ENCODE measurements around the gene ATP8B4.

Gene ATP8B4

GRCh38 chr15:49847423-49848281 lies 271.4 kb downstream of the ATP8B4 start:
- no peak for DNase-seq

- no peak for DNase-seq
Measured at GRCh38 chr15:49844390-49844789, 274.6 kb downstream of the ATP8B4 start.

- DNase-seq: no peak
Measured at GRCh38 chr15:49843725-49844124, 275.3 kb downstream of the ATP8B4 start.

DNA sequence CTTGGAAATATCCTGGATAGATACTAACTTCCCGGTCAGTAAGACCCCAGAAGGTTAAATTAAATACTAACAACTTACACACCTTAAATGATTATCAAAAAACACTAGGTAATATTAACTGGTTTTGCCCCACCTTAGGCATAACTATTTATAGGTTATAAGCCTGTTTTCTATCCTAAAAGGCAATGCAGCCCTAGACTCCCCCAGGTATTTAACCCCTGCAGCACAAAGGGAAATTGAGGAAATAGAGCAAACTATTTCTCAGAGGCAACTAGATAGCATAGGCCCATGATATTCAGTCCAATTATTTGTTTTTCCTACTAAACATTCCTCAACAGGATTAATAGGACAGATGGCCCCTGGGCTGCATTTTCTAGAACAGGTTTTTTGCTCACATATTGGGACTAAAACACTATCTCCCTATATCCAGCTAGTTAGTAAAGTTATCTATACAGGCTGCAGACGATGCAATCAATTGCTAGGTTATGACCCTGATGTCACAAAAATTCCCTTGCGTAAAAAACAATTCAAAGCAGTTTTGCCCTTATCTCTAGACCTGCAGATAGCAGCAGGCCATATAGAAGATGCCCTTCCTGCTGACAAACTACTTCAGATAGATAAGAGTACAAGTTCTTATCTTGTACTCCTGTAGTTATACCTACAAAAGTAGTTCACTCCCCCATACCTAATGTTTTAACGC lies 276.9 kb downstream of the ATP8B4 start:
- DNase-seq: no peak

DNA sequence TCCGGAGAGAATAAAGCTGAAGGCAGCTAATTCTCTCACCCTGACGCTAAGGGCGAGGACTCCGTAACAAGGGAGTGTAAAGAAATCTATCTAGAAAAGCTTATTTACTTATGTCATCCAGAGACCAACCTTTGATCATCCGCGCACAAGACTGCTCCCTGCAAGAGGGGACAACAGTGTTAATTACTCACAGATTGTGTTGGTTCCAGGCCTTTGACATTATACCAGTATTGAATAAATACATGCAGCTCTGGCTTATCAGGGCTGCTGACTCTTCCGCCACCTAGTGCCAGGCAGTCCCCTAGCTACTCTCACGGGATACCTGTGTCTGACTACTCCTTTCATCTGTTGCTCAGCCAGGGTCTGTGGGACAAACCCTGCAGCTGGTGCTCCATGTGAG lies 286.5 kb downstream of the ATP8B4 start:
- no peak for DNase-seq

DNA sequence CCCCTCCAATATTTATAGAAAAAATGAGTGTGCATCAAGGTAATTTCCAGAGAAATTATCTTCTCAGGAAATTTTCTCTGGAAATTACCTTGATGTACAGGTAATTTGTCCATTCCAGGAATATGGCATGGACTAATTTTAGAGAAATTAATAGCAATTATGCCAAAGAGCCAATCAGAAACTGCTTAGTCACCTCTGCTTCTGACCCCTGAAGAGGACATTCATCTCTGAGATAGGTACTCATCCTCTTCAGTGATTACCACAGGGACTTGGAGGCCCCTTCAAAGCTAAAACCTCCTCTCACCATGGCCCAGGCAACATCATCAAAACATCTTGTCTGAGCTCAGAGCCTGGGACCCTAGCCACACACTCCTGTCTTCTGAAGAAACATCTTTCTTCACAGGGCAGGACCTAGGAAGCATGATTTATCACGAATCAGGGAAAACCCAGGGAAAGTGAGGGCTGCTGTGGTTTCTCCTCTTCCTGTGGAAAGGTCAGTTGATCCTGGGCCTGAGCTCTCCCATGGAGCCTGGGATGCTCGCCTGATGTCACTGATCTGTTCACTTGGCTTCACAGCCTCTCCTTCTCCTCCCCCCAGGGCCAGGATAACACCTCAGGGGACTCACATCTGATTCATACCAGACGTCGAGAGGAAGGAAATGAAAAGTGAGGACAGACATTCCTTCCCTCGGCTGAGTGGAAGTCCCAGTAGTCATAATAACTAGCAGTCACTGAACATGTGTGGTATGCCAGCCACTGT lies 287.6 kb downstream of the ATP8B4 start:
- peak; percentile 59 for DNase-seq

- no peak for DNase-seq
Measured at GRCh38 chr15:49830391-49830790, 288.6 kb downstream of the ATP8B4 start.

DNA sequence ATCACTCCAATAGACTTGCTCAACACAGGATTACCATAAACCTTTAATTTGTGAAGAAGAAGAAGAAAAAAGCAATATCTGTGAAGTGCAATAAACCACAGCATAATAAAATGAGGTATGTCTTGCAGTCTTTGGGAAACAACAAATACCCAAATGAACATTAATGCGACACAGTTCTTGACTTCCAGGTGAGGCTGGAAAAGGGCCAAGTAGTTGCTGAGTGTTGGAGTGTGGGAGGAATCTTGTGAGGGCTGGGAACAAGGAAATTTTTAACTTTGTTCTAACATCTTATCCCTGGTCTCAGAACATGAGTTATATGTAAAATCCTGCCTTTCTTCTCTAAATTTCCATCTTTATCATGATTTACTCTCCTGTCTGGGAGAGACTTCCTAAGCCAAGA lies 291.7 kb downstream of the ATP8B4 start:
- no peak for DNase-seq

GRCh38 chr15:49826640-49827234 lies 292.3 kb downstream of the ATP8B4 start:
- no peak for DNase-seq

- no peak for DNase-seq
Measured at GRCh38 chr15:49824775-49825099, 294.3 kb downstream of the ATP8B4 start.

DNA sequence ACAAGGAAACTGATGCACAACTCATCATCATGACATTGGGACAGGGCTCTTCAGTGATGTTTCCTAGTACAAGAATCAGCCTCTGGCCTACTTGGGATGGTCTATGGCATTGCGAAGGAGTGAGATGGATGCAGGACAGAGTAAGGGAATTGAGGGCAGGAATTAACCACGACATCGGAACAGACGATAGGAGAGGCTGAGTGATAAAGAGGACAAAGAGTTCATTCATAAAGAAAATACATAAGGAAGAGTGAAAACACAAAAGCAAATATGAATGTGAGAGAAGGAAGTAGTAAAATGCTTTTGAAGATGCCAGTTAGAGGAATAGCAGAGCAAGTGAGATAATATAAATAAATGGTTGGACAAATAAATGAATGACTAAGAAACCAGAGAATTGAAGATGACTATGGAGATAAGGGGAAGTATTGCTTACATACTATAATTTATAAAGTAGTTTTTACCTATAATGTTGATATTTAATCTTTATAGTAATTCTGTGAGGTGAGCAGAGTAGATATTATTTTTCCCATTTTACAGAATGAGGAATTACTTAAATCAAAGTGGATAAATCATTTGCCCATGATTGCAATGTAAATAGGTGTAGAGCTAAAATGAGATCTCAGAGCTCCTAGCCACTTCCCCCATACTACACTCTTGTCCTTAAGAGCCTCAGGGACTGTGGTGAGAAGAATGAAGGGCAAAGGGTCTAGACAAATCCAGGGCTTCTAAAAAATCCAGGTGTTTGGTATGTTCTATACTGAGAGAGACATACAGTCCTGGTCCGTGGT lies 294.9 kb downstream of the ATP8B4 start:
- no peak for DNase-seq

GRCh38 chr15:49817100-49817499 lies 301.9 kb downstream of the ATP8B4 start:
- no peak for DNase-seq

- no peak for DNase-seq
Measured at GRCh38 chr15:49815950-49816349, 303.1 kb downstream of the ATP8B4 start.

- DNase-seq: no peak
Measured at GRCh38 chr15:49815526-49815925, 303.5 kb downstream of the ATP8B4 start.

DNA sequence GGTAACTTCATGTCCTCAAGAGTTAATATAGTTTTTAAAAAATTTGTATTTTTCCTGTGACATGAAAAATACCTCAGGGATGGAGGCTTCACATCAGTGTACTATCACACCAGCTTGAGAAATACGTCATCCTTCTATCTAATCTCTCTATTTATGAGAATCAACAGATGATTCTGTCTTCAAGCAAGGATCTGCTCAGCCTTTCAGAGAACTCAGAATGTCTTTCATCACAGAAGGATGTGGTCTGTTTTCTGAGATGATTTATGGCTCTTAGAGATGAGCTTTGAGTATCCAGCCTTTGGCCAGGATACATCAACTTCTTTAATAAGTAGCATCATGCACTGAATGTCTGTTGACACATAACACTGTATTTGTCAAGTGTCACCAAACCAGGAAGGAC lies 304.3 kb downstream of the ATP8B4 start:
- no peak for DNase-seq

GRCh38 chr15:49813625-49814024 lies 305.4 kb downstream of the ATP8B4 start:
- DNase-seq: no peak

- DNase-seq: no peak
Measured at GRCh38 chr15:49810720-49811119, 308.3 kb downstream of the ATP8B4 start.

DNA sequence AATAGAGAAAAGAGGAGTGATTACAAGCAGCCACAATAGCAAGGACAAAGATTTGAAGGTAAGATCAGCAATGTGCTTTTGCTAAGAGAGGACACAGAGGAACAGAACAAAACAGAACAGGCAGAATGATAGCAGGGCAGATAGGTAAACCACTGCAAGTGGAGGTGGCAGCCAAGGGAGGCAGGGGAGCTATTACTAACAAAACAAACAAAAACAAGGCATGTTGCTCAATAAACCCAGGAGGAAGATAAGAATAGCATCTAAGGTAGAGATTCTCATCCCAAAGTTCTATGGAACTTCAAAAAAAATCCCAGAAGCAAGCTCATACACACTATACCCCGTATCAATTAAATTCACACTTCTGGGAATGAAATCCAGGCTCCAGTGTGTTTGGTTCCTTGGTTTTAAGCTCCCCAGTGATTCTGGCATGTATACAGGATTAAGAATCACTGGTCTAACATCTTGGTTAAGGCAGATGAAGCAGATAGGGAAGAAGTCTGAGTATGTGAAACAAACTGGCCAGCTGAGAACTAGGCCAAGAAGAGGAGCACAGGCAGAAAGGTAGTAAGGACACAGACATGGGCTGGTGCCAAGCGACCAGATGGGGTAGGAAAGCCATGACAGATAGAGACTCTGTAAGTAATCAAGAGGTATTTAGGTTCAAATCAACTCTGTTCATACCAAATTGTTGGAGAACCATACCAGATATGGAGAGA lies 309.0 kb downstream of the ATP8B4 start:
- no peak for DNase-seq

- DNase-seq: no peak
Measured at GRCh38 chr15:49808341-49808740, 310.7 kb downstream of the ATP8B4 start.
